Stimulated activated CD4-positive, alpha-beta T cell treated with anti-CD3 and anti-CD28 coated beads, Interleukin-2, amount 100 ng/mL, for 24 hours (primary cell): Measurements from ENCODE around the gene ARHGAP19.

Experiments
- DNase-seq, 2 donors: peaks; one replicate each; pipeline ENCODE4 v3.0.0-alpha.2; 2020

ARHGAP19 gene

GRCh38 chr10:97188261-97188711 is 104.2 kb downstream of the ARHGAP19 start:
- no peak for DNase-seq

GRCh38 chr10:97186911-97187310 is 105.5 kb downstream of the ARHGAP19 start:
- DNase-seq = no peak

GRCh38 chr10:97185326-97186058 is 106.9 kb downstream of the ARHGAP19 start, which contains the start of gene SLIT1:
Gene SLIT1, minus strand, starts transcription at chr10:97185959. Its CDS starts 285 bp downstream, at chr10:97185674.
- peak in 1 of 2 donors; percentile 12 for DNase-seq

- no peak for DNase-seq
These were observed 107.5 kb downstream of the ARHGAP19 start for GRCh38 chr10:97184971-97185325.

- DNase-seq = no peak
These were observed 109.1 kb downstream of the ARHGAP19 start for GRCh38 chr10:97183314-97183713.

- no peak for DNase-seq
These were observed 110.0 kb downstream of the ARHGAP19 start for GRCh38 chr10:97182288-97182990.

GRCh38 chr10:97180986-97181385 is 111.5 kb downstream of the ARHGAP19 start:
- no peak for DNase-seq

GRCh38 chr10:97180363-97180755 is 112.1 kb downstream of the ARHGAP19 start:
- DNase-seq = no peak

- DNase-seq = peak in 1 of 2 donors; percentile 15
These were observed 112.6 kb downstream of the ARHGAP19 start for GRCh38 chr10:97179731-97180362.

- no peak for DNase-seq
These were observed 113.1 kb downstream of the ARHGAP19 start for GRCh38 chr10:97179311-97179710.

GRCh38 chr10:97178074-97178473 is 114.4 kb downstream of the ARHGAP19 start:
- no peak for DNase-seq

GRCh38 chr10:97176226-97176625 is 116.2 kb downstream of the ARHGAP19 start:
- no peak for DNase-seq

- DNase-seq = no peak
These were observed 116.9 kb downstream of the ARHGAP19 start for GRCh38 chr10:97175586-97175985.

GRCh38 chr10:97174941-97175340 is 117.5 kb downstream of the ARHGAP19 start:
- DNase-seq = no peak

GRCh38 chr10:97174276-97174775 is 118.1 kb downstream of the ARHGAP19 start:
- DNase-seq = no peak

- DNase-seq = no peak
These were observed 119.4 kb downstream of the ARHGAP19 start for GRCh38 chr10:97173036-97173435.
